HG02973 (cell line): ENCODE results near the gene TEP1.

Experiments used
- ATAC-seq: cut with Tn5 transposase; IDR thresholded peaks from one replicate; pipeline ENCODE4 v1.9.1; 2021; ENCODE audit warnings: moderate library complexity; ENCODE audit not compliant: unreplicated experiment

Gene TEP1

GRCh38 chr14:20434701-20435581 is 21.6 kb upstream of the TEP1 start:
- no peak for ATAC-seq

GRCh38 chr14:20429801-20430669 is 16.7 kb upstream of the TEP1 start:
- no peak for ATAC-seq

- no peak for ATAC-seq
Measured at GRCh38 chr14:20428802-20429201, 15.5 kb upstream of the TEP1 start.

GRCh38 chr14:20428010-20428365 is 14.7 kb upstream of the TEP1 start:
- ATAC-seq: peak; percentile 29

GRCh38 chr14:20427231-20428009 is 14.1 kb upstream of the TEP1 start:
- ATAC-seq: peak; percentile 64

GRCh38 chr14:20424851-20425250 is 11.6 kb upstream of the TEP1 start:
- ATAC-seq: no peak

GRCh38 chr14:20422886-20423285 is 9.6 kb upstream of the TEP1 start:
- ATAC-seq: no peak

- ATAC-seq: no peak
Measured at GRCh38 chr14:20421267-20421666, 8.0 kb upstream of the TEP1 start.

GRCh38 chr14:20419419-20419818 is 6.1 kb upstream of the TEP1 start:
- no peak for ATAC-seq

- ATAC-seq: no peak
Measured at GRCh38 chr14:20418501-20418909, 5.2 kb upstream of the TEP1 start.

GRCh38 chr14:20417250-20418186 is 4.2 kb upstream of the TEP1 start:
- no peak for ATAC-seq

GRCh38 chr14:20416223-20416622 is 2.9 kb upstream of the TEP1 start:
- no peak for ATAC-seq

GRCh38 chr14:20415782-20416206 is 2.5 kb upstream of the TEP1 start:
- ATAC-seq: no peak

- peak; percentile 30 for ATAC-seq
Measured at GRCh38 chr14:20413744-20414082, 412 bp upstream of the TEP1 start.

GRCh38 chr14:20412411-20412810 is 890 bp downstream of the TEP1 start:
- ATAC-seq: peak; percentile 67

- ATAC-seq: no peak
Measured at GRCh38 chr14:20409226-20409625, 4.1 kb downstream of the TEP1 start.

GRCh38 chr14:20403521-20403920 is 9.8 kb downstream of the TEP1 start:
- ATAC-seq: no peak

- no peak for ATAC-seq
Measured at GRCh38 chr14:20400965-20401593, 12.2 kb downstream of the TEP1 start.

- ATAC-seq: no peak
Measured at GRCh38 chr14:20400589-20400964, 12.7 kb downstream of the TEP1 start.

- ATAC-seq: no peak
Measured at GRCh38 chr14:20397511-20397910, 15.8 kb downstream of the TEP1 start.
